Measurements from ENCODE around the gene COL4A3.

COL4A3 gene

GRCh38 chr2:227118353-227118752 lies 46.1 kb upstream of the COL4A3 start:
- no peak for TF ChIP-seq POLR2AphosphoS5 (IDR thresholded peaks at IDR 0.05; ENCODE audit: low read depth, low read length)
- no peak for TF ChIP-seq TAF1 (IDR thresholded peaks at IDR 0.05; ENCODE audit: borderline replicate concordance, insufficient read depth, low read length)
- no peak for TF ChIP-seq SIN3A (IDR thresholded peaks at IDR 0.05; ENCODE audit: borderline replicate concordance, insufficient read depth, low read length)
- TF ChIP-seq FOXP2 (optimal IDR thresholded peaks at IDR 0.05; ENCODE audit: borderline replicate concordance, extremely low read depth, extremely low read length, insufficient read depth), result no peak
- no peak for TF ChIP-seq REST (IDR thresholded peaks at IDR 0.05; ENCODE audit: insufficient read depth in 1 of 2, low read depth in 2 of 2, low read length in 2 of 2)

- TF ChIP-seq POLR2AphosphoS5 (IDR thresholded peaks at IDR 0.05; ENCODE audit: low read depth, low read length), result no peak
- no peak for TF ChIP-seq SIN3A (IDR thresholded peaks at IDR 0.05; ENCODE audit: borderline replicate concordance, insufficient read depth, low read length)
- TF ChIP-seq TAF1 (IDR thresholded peaks at IDR 0.05; ENCODE audit: borderline replicate concordance, insufficient read depth, low read length), result no peak
- TF ChIP-seq REST (IDR thresholded peaks at IDR 0.05; ENCODE audit: insufficient read depth in 1 of 2, low read depth in 2 of 2, low read length in 2 of 2), result no peak
- TF ChIP-seq FOXP2 (optimal IDR thresholded peaks at IDR 0.05; ENCODE audit: borderline replicate concordance, extremely low read depth, extremely low read length, insufficient read depth), result no peak
Measured at GRCh38 chr2:227123697-227124096, 40.7 kb upstream of the COL4A3 start.

GRCh38 chr2:227124811-227125210 lies 39.6 kb upstream of the COL4A3 start:
- TF ChIP-seq TAF1 (IDR thresholded peaks at IDR 0.05; ENCODE audit: borderline replicate concordance, insufficient read depth, low read length) (no peak), SIN3A (IDR thresholded peaks at IDR 0.05; ENCODE audit: borderline replicate concordance, insufficient read depth, low read length) (no peak), REST (IDR thresholded peaks at IDR 0.05; ENCODE audit: insufficient read depth in 1 of 2, low read depth in 2 of 2, low read length in 2 of 2) (no peak), POLR2AphosphoS5 (IDR thresholded peaks at IDR 0.05; ENCODE audit: low read depth, low read length) (no peak), FOXP2 (optimal IDR thresholded peaks at IDR 0.05; ENCODE audit: borderline replicate concordance, extremely low read depth, extremely low read length, insufficient read depth) (no peak)

DNA sequence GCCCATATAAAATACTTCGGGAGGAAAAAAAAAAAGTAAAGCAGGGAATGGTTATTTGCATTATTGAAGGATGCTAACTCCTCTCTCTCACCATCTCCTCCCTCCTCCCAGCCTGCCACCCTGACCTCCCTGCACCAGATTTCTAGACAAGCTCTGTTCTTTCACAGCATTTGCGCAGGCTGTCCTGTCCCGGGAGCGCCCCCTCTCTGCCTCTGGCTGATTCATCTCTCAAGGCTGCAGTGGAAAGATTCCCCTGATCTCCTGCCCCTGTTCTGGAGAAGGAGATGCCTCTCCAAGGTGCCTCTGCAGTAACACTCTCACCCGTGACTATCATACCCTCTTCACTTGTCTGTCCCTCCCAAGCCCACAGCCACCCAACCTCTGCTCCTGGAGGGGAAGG lies 38.9 kb upstream of the COL4A3 start:
- TF ChIP-seq REST (IDR thresholded peaks at IDR 0.05; ENCODE audit: insufficient read depth in 1 of 2, low read depth in 2 of 2, low read length in 2 of 2) (no peak), FOXP2 (optimal IDR thresholded peaks at IDR 0.05; ENCODE audit: borderline replicate concordance, extremely low read depth, extremely low read length, insufficient read depth) (no peak), POLR2AphosphoS5 (IDR thresholded peaks at IDR 0.05; ENCODE audit: low read depth, low read length) (no peak), TAF1 (IDR thresholded peaks at IDR 0.05; ENCODE audit: borderline replicate concordance, insufficient read depth, low read length) (no peak), SIN3A (IDR thresholded peaks at IDR 0.05; ENCODE audit: borderline replicate concordance, insufficient read depth, low read length) (no peak)

DNA sequence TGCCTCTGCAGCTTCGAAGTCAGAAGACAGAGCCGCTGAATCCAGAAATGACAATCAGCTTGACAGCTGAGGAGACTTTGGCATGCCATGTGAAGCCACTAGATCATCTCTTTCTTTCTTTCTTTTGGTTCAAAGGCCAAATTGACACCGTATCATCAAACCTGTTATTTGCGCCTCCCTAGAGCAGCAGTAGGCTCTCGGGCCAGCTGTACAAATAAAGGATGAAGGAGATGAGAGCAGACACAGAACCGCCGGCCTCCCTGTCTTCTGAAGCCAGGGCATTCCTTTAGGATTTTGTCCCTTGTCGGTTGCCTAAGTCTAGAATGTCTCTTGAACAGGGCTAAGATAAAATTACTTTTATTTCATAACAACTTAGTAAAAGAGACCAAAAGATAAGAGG lies 37.2 kb upstream of the COL4A3 start:
- no peak for TF ChIP-seq POLR2AphosphoS5 (IDR thresholded peaks at IDR 0.05; ENCODE audit: low read depth, low read length)
- no peak for TF ChIP-seq TAF1 (IDR thresholded peaks at IDR 0.05; ENCODE audit: borderline replicate concordance, insufficient read depth, low read length)
- TF ChIP-seq FOXP2 (optimal IDR thresholded peaks at IDR 0.05; ENCODE audit: borderline replicate concordance, extremely low read depth, extremely low read length, insufficient read depth), result no peak
- TF ChIP-seq SIN3A (IDR thresholded peaks at IDR 0.05; ENCODE audit: borderline replicate concordance, insufficient read depth, low read length), result no peak
- no peak for TF ChIP-seq REST (IDR thresholded peaks at IDR 0.05; ENCODE audit: insufficient read depth in 1 of 2, low read depth in 2 of 2, low read length in 2 of 2)

All from PFSK-1 (cell line).